Activated CD4-positive, alpha-beta T cell treated with anti-CD3 and anti-CD28 coated beads, Interleukin-2, amount 50 U/mL, for 16 hours (primary cell): ENCODE measurements around the gene UBE2B.
"Not testable (repeated sequence)": the region's sequence is repeated elsewhere in the genome, so short reads cannot be mapped to it uniquely, and the experiment has no call there.

Experiments used
- DNase-seq: peaks from one replicate; pipeline ENCODE4 v3.0.0-alpha.2; 2020

The UBE2B gene

GRCh38 chr5:134403951-134404350 is 32.6 kb downstream of the UBE2B start:
- no peak for DNase-seq

GRCh38 chr5:134406390-134406789 is 35.0 kb downstream of the UBE2B start:
- no peak for DNase-seq

- no peak for DNase-seq
These were observed 38.0 kb downstream of the UBE2B start for GRCh38 chr5:134409321-134409720.

- no peak for DNase-seq
These were observed 39.5 kb downstream of the UBE2B start for GRCh38 chr5:134410822-134411221.

GRCh38 chr5:134411228-134411545 is 39.8 kb downstream of the UBE2B start:
- no peak for DNase-seq

GRCh38 chr5:134411546-134412266 is 40.3 kb downstream of the UBE2B start, which contains the start of gene CDKN2AIPNL:
CDKN2AIPNL (minus strand) TSS chr5:134411881; CDS start chr5:134411854, 27 bp downstream.
- peak; percentile 93 for DNase-seq

GRCh38 chr5:134413046-134413445 is 41.7 kb downstream of the UBE2B start:
- DNase-seq: no peak

GRCh38 chr5:134417707-134418106 is 46.3 kb downstream of the UBE2B start:
- DNase-seq: no peak

GRCh38 chr5:134418958-134419357 is 47.6 kb downstream of the UBE2B start:
- no peak for DNase-seq

- DNase-seq: no peak
These were observed 49.0 kb downstream of the UBE2B start for GRCh38 chr5:134420343-134420742.

GRCh38 chr5:134421038-134421437 is 49.7 kb downstream of the UBE2B start:
- not testable (repeated sequence) for DNase-seq

GRCh38 chr5:134422791-134423365 is 51.5 kb downstream of the UBE2B start:
- DNase-seq: no peak

- no peak for DNase-seq
These were observed 52.0 kb downstream of the UBE2B start for GRCh38 chr5:134423376-134423775.

- no peak for DNase-seq
These were observed 55.0 kb downstream of the UBE2B start for GRCh38 chr5:134426361-134426760.

GRCh38 chr5:134427540-134428041 is 56.2 kb downstream of the UBE2B start:
- DNase-seq: no peak

- DNase-seq: no peak
These were observed 58.7 kb downstream of the UBE2B start for GRCh38 chr5:134430001-134430569.

GRCh38 chr5:134432174-134432573 is 60.8 kb downstream of the UBE2B start:
- no peak for DNase-seq

GRCh38 chr5:134432677-134433359 is 61.4 kb downstream of the UBE2B start:
- DNase-seq: no peak

- no peak for DNase-seq
These were observed 64.2 kb downstream of the UBE2B start for GRCh38 chr5:134435560-134435959.

GRCh38 chr5:134436523-134437339 is 65.4 kb downstream of the UBE2B start:
- DNase-seq: peak; percentile 57

- DNase-seq: no peak
These were observed 66.0 kb downstream of the UBE2B start for GRCh38 chr5:134437340-134437846.

GRCh38 chr5:134437847-134438581 is 66.6 kb downstream of the UBE2B start:
- DNase-seq: no peak
